Uterus (tissue), 2 donors: Measurements from ENCODE around the gene TRPV5.

Experiments used
- CTCF ChIP-seq, 4 experiments: fragments of 200-600 bp in 2 of 4; fragments of 450-650 bp in 2 of 4; sonication (generic) in 2 of 4; IDR thresholded peaks; one replicate each; pipeline ENCODE4 v1.5.1; 2016 to 2019; ENCODE audit warnings: antibody characterized with exemption in 4 of 4, mild to moderate bottlenecking in 2 of 4, moderate library complexity in 1 of 4
- POLR2A ChIP-seq, 2 donors: fragments of 450-650 bp; IDR thresholded peaks; one replicate each; pipeline ENCODE4 v1.6.1; 2016; ENCODE audit warnings: antibody characterized with exemption in 2 of 2, mild to moderate bottlenecking in 1 of 2, moderate library complexity in 1 of 2

GRCh38 chr7:142963993-142964392, 30.4 kb upstream of the TRPV5 start:
- TF ChIP-seq CTCF (IDR thresholded peaks at IDR 0.05) (no peak), POLR2A (IDR thresholded peaks at IDR 0.05) (no peak)
